Activated CD4-positive, alpha-beta T cell treated with anti-CD3 and anti-CD28 coated beads for 48 hours (primary cell): ENCODE results near the gene RGL3.
"Not testable (repeated sequence)": the region's sequence is repeated elsewhere in the genome, so short reads cannot be mapped to it uniquely, and the experiment has no call there.

Experiments
- DNase-seq: peaks from one replicate; pipeline ENCODE4 v3.0.0-alpha.2; 2020

RGL3 gene

GRCh38 chr19:11418549-11419506 is at the start of gene RGL3:
Gene RGL3, minus strand, starts transcription at chr19:11419314. Its CDS starts 36 bp downstream, at chr19:11419278.
- DNase-seq: no peak

GRCh38 chr19:11468266-11468845 is 49.2 kb upstream of the RGL3 start:
- DNase-seq: not testable (repeated sequence)

- no peak for DNase-seq
These were observed 46.5 kb upstream of the RGL3 start for GRCh38 chr19:11465600-11465999.

- DNase-seq: no peak
These were observed 45.5 kb upstream of the RGL3 start for GRCh38 chr19:11464333-11465265.

GRCh38 chr19:11463391-11463790 is 44.3 kb upstream of the RGL3 start:
- DNase-seq: peak; percentile 34

GRCh38 chr19:11461453-11461852 is 42.3 kb upstream of the RGL3 start:
- DNase-seq: no peak

GRCh38 chr19:11460207-11460606 is 41.1 kb upstream of the RGL3 start:
- DNase-seq: peak; percentile 36

GRCh38 chr19:11458912-11459311 is 39.8 kb upstream of the RGL3 start:
- not testable (repeated sequence) for DNase-seq

- no peak for DNase-seq
These were observed 39.3 kb upstream of the RGL3 start for GRCh38 chr19:11458236-11458900.

GRCh38 chr19:11457831-11458230 is 38.7 kb upstream of the RGL3 start:
- DNase-seq: no peak

GRCh38 chr19:11457115-11457514 is 38.0 kb upstream of the RGL3 start:
- DNase-seq: no peak

GRCh38 chr19:11456659-11457058 is 37.5 kb upstream of the RGL3 start:
- DNase-seq: no peak

GRCh38 chr19:11455233-11455554 is 36.1 kb upstream of the RGL3 start:
- not testable (repeated sequence) for DNase-seq

- peak; percentile 31 for DNase-seq
These were observed 34.6 kb upstream of the RGL3 start for GRCh38 chr19:11453468-11454341.

GRCh38 chr19:11452620-11453310 is 33.7 kb upstream of the RGL3 start:
- DNase-seq: no peak

GRCh38 chr19:11451871-11452619 is 32.9 kb upstream of the RGL3 start:
- no peak for DNase-seq

- DNase-seq: no peak
These were observed 32.3 kb upstream of the RGL3 start for GRCh38 chr19:11451327-11451870.

- no peak for DNase-seq
These were observed 31.6 kb upstream of the RGL3 start for GRCh38 chr19:11450570-11451326.

GRCh38 chr19:11448923-11449554 is 29.9 kb upstream of the RGL3 start:
- DNase-seq: no peak
